COLO668 (cell line): ENCODE data around the gene PACSIN3.

Source experiments
- DNase-seq: peaks from one replicate; lab custom pipeline; 2025; ENCODE audit not compliant: unreplicated experiment; lab: John Stamatoyannopoulos, UW

The PACSIN3 gene

GRCh38 chr11:47154616-47155570, 31.3 kb downstream of the PACSIN3 start:
- DNase-seq: no peak

DNA sequence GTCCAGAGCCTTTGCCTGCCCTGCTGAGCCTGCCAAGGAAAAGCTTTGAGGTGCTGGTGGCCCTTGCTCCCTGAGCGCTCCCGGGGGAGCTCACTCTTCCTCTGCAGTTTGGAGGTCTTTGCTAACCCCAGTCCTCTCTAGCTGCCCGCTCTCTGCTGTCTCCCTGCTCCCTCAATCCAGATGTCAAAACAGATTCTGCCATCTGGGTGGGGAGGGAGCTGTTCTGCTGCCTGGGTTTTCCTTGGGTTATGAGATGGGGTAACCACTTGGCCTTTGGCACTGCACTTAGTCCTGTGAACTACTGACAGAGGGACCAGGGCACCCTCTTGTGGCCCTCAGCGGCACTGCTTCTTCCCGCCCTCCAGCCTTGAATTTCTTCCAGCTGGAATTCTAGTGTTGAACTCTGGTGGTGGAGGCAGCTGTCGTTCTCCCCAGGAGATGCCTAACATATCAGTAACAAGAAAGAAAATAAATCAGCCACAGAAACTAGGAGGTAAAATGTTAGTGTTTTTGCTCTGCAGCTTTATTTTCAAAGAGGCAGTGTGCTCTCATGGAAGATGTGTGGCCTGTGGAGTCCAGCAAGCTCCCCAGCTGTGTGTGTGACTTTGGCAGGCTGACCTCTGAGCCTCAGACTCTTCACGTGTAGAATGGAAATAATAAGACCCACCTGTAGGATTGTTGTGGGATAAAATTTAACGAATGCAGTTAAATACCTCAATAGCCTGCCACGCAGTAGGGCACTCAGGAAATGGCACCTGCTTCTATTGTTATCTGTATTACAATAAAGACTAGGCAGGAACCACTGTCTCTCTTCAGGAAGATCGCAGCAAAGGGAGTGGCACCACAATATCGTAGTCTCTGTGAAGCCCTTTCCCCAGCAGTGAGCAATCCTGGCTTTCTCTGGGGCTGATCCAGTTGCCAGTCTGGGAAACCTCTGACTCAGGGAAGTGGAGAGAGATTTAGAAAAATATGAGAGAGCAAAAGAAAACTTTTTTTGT, 33.0 kb downstream of the PACSIN3 start:
- DNase-seq: peak; percentile 89

- DNase-seq: peak; percentile 43
Observed at GRCh38 chr11:47152126-47152952, 33.9 kb downstream of the PACSIN3 start.

GRCh38 chr11:47149782-47150181, 36.5 kb downstream of the PACSIN3 start:
- DNase-seq: no peak

DNA sequence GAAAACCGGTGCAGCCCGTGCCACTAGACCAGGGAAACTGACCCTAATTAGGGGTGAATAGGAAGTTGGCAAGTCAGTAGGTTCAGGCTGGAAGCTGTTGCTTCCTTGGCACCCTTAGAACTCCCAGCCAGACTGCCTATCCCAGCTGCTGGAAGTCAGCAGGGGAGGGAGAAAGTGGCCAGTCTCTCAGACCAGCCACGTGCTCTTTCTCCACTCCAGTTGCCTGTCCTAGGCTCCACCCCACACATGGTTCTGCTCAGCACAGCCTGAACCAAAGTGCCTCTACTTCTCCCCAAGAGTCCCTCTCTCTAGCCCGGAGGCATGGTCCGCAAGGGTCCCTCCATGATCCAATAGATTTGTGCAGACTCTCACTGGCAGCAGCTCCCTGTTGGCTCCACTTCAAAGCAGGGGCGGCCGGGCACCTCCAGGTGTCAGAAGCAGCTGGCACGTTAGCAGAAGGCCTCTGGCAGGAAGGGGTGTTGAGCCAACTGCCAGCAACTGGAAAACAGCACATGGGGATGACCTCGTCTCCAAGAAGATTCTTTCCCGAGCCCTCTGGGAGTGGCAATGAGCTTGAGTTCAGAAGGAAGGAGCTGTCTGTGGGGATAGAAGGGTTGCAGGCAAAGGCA, 37.2 kb downstream of the PACSIN3 start:
- peak; percentile 71 for DNase-seq

DNA sequence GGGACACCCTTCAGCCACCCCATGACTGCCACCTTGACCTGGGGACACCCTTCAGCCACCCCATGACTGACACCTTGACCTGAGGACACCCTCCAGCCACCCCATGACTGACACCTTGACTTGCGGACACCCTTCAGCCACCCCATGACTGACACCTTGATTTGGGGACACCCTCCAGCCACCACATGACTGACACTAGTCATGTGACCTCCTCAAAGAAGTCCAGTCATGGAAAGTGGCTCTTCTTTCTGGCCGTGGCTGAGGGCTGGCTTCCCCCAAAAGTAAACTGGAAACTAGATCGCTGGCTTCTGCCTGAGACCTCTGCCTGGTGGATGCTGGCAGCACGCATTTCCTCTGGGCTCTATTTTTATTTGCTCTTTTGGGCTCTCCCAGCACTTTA, 38.0 kb downstream of the PACSIN3 start:
- DNase-seq: no peak

GRCh38 chr11:47147681-47148080, 38.6 kb downstream of the PACSIN3 start:
- no peak for DNase-seq

- no peak for DNase-seq
Observed at GRCh38 chr11:47147250-47147649, 39.0 kb downstream of the PACSIN3 start.

DNA sequence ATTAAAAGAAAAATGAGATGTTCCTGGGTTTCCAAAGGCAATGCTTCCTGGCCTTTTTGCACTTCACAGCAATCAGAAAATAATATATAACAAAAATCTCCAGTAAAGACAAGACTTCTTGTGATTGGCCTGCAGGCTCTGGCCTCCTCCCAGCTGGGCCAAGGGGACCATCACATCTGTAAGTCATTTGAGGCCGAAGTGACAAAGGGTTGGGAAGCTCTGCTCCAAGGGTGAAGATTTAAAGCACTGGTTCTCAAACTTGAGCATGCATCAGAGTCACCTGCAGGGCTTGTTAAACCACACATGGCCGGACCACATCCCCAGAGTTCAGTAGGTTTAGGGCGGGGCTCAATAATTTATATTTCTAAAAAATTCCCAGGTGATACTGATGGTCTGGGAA, 41.7 kb downstream of the PACSIN3 start:
- DNase-seq: no peak

DNA sequence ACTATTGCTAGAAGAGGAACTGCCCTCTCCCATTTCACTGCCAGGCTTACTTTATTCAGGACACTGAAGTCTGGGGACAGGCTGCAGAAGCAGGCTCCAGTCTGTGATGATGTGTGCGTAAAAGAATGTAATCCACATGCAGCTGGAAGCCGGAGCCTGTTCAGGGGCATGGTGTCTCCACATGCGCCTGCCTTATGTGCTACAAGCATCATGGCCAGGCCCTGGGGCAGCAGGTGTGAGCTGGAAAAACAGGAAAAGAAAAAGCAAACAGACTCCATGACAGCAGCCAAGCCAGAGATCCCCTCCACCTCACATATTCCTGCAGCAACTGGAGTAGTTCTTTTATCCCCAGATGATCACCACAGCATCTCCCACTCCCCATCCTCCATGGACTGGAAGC, 42.9 kb downstream of the PACSIN3 start:
- DNase-seq: peak; percentile 77

DNA sequence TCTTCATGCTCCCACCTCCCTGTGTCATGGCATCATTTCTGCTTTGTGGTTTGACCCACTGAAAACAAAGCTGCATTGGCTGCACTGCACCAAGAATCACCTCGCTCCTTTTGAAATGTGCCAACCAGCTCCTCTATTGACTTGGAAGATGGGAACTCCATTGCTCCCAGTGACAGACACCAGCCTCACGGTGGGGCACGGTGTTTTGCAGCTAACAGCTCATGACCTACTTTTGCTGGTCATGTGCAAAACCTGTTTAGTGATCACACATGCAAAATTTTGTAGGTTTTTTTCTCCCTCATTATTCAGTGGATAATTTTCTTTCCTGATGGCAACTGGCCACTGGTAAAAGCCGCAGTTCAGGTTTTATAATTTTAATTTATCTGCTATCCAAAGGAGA, 46.4 kb downstream of the PACSIN3 start:
- no peak for DNase-seq

GRCh38 chr11:47137476-47137875, 48.8 kb downstream of the PACSIN3 start:
- DNase-seq: no peak

GRCh38 chr11:47136921-47137320, 49.3 kb downstream of the PACSIN3 start:
- DNase-seq: no peak

GRCh38 chr11:47136327-47136726, 49.9 kb downstream of the PACSIN3 start:
- DNase-seq: no peak

DNA sequence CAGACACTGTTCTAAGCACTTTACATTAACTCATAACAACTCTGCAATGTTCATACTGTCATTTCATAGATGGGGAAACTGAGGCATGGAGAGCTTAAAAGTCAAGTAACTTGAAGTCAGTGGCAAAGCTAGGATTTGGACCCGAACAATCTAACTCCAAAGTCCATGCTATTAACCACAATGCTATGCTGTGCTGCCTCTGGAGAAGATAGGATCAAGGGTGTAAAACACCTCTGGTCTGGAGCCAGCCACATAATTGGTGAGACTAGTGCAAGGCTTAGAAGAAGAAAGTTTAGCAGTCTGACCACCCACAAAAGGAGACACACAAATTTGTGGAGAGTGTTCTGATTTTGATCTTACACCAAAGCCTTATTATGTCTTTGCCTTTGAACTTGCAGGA, 53.3 kb downstream of the PACSIN3 start:
- no peak for DNase-seq

DNA sequence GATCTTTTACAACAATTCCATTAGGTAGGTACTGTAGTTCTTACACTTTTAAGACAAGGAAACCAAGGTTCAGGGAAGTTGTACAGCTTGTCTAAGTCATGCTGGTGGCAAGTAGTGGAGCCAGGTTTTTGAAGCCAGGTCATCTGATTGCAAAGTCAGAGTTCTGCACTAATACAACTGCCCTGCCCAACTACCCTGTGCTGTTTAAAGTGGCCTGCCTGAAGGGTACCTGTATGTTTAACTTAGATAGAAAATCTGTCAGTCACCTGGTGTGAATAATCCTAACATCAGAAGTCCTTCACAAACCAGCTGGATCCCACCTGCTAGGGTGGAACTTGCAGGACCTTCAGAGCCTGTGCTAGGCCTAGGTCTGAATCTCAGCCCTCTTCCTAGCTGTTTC, 53.7 kb downstream of the PACSIN3 start:
- no peak for DNase-seq

DNA sequence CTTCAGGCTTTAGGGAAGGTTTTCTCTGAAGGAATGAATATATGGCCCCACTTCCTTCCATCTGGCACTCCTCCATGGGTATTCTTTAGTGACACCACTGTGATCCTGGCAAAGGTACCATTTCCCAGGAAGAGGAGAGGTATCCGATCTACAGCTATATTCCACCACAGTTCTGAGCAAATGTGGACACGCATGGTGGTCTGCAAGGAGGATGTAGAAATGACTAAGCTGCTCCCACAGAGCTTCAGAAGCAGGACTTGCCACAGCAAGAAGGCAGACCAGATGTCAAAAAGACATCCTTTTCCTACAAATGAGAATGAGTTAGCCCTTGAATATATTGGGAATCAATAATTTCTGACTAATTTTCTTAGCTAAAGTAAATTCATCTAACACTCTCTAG, 55.1 kb downstream of the PACSIN3 start:
- no peak for DNase-seq

- peak; percentile 83 for DNase-seq
Observed at GRCh38 chr11:47130543-47130942, 55.7 kb downstream of the PACSIN3 start.
